Small intestine (tissue), 7 donors: ENCODE data around the gene CDH13. TPM values are rescaled to one million over a fixed set of nuclear protein-coding genes. Genes with fewer than 3 reads are reported as not detected.

ENCODE experiments used
- DNase-seq, 2 donors: peaks; one replicate each; pipeline versions ENCODE4 v3.0.0 to v3.0.0-alpha.2; 2013
- FAIRE-seq: peaks from 2 replicates; lab custom pipeline; 2012; peaks lifted over from hg19 to GRCh38; lab: Jason Lieb, UNC
- H3K27ac ChIP-seq, 3 donors: one replicate each; pipeline ENCODE4 v1.5.1; 2013; ENCODE audit warnings: low read length in 2 of 3, mild to moderate bottlenecking in 2 of 3, control low read depth in 1 of 3, inconsistent platforms in 1 of 3, low read depth in 1 of 3, moderate library complexity in 1 of 3
- H3K27me3 ChIP-seq, 3 donors: one replicate each; pipeline ENCODE4 v1.6.1; 2013; ENCODE audit warnings: low read length in 3 of 3, inconsistent platforms in 1 of 3; ENCODE audit not compliant: control insufficient read depth in 3 of 3, insufficient read depth in 3 of 3
- H3K36me3 ChIP-seq, 3 donors: one replicate each; pipeline ENCODE4 v1.6.1; 2013; ENCODE audit warnings: low read length in 3 of 3, inconsistent platforms in 1 of 3, low read depth in 1 of 3, mild to moderate bottlenecking in 1 of 3, moderate library complexity in 1 of 3; ENCODE audit not compliant: control insufficient read depth in 3 of 3, insufficient read depth in 2 of 3
- H3K4me1 ChIP-seq, 3 donors: one replicate each; pipeline ENCODE4 v1.6.1; 2013; ENCODE audit warnings: low read length in 2 of 3, inconsistent platforms in 1 of 3, low read depth in 1 of 3, mild to moderate bottlenecking in 1 of 3, moderate library complexity in 1 of 3; ENCODE audit not compliant: control insufficient read depth in 3 of 3, insufficient read depth in 2 of 3
- H3K4me3 ChIP-seq, 3 donors: one replicate each; pipeline ENCODE4 v1.5.1; 2013; ENCODE audit warnings: low read length in 3 of 3, control low read depth in 1 of 3, inconsistent platforms in 1 of 3, low read depth in 1 of 3, mild to moderate bottlenecking in 1 of 3, moderate library complexity in 1 of 3
- H3K9me3 ChIP-seq, 2 donors: one replicate each; pipeline ENCODE4 v1.6.1; 2013; ENCODE audit warnings: low read depth in 1 of 2, low read length in 1 of 2; ENCODE audit not compliant: control insufficient read depth in 2 of 2, insufficient read depth in 1 of 2
- WGBS, 3 donors: extraction: QIAGEN DNeasy Blood & Tissue Kit; methylation state at CpG; one replicate each; pipeline ENCODE4 v1.1.7; 2013; 5-methylcytosine and 5-hydroxymethylcytosine counted together
- polyA plus RNA-seq, 4 donors: library from polyadenylated mRNA; stranded (reverse) in 3 of 4; unstranded in 1 of 4; fragments of 200-250 nt in 3 of 4; fragments of 120-200 nt in 1 of 4; gene quantifications; one replicate each; pipeline versions ENCODE4 v1.2.1 to v1.2.3, GENCODE V29; 2013
- donor health status: healthy with polysubstance abuse.
- donor health status: control.
- donor health status: control.
- donor health status: Bipolar disorder and iron deficiency.
- donor health status: healthy.

CDH13 gene
- polyA plus RNA-seq, 4 donors: 0.27 to 15.0 (median 2.9) TPM; not detected in 1

DNA sequence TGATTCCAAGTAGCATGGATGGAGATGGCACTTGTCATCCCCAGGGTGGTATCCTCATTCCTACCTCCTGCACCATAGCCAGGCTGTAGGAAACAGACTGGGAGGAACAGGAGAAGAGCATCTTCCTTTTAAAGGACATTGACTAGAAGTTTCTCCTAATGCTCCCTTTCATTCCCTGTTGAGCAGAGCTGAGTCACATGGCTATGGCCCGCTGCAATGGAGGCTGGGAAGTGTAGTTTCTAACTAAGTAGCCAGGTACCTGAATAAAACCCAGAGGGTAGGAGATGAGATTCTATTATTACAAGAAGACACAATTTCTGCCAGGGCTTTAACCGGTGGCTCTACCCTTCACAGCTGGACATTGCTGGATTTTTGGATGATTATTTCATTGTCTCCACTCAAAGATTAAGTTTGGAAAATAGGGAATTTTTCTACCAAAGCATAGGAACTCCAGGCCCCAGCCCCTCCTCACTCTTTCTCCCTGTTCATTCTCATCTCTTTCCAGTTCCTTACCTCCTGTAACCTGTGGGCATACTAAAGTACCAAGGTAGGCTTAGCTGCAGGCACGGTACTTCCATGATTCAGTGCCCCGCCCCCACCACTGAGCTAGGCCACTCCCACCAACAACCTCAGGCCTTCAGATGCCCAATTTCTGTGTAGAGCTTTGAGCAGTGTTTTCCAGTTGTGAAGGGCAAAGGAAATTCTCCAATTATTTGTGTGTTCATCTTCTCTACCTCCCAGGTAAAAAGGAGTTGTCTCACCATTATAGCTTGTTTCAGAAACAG, 378.3 kb downstream of the CDH13 start:
- H3K4me3 ChIP-seq: no peak overlapping the region
- H3K9me3 ChIP-seq: no peaks in the 10 kb centered on the region
- H3K27ac ChIP-seq: no peak overlapping the region
- H3K4me1 ChIP-seq: peaks cover 0 to 6% (median 0%) of the 10 kb centered on the region in 3 donors
- H3K27me3 ChIP-seq: no peaks in the 10 kb centered on the region
- H3K36me3 ChIP-seq: no peaks in the 10 kb centered on the region
- DNase-seq (no peak), FAIRE-seq (no peak)
- 70 to 77% (median 76%) methylated on average over 4 of the region's 4 CpGs for WGBS, 3 donors

DNA sequence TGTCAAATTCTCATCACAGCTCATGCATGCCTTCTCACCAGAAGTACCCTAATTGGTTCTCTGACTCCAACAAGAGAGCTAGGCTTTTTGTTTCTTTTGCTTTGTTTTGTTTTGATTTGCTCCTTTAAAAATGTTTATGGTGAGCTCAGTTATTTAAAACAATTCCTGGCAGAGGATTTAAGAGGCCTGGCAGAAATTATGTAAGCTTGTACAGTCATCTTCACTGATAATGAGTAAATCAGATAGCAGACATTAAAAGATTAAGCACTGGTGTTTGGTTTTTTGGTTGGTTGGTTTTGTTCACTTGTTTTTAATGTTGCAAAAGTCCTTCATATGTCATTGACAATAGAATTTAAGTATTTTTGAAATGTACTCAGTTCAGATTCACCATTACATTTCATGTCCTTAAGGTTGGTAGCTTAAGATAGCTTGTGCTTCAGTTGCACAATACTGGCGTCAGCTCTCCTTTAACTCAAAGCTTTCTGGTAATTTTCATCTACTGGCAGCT, 378.9 kb downstream of the CDH13 start:
- H3K27ac ChIP-seq: no peak overlapping the region
- H3K4me1 ChIP-seq: peaks cover 0 to 6% (median 0%) of the 10 kb centered on the region in 3 donors
- DNase-seq (no peak), FAIRE-seq (no peak)
- WGBS, 3 donors: 84 to 90% (median 88%) methylated on average over 1 of the region's 1 CpG
- no peak overlapping the region for H3K4me3 ChIP-seq
- no peaks in the 10 kb centered on the region for H3K36me3 ChIP-seq
- H3K27me3 ChIP-seq: no peaks in the 10 kb centered on the region
- no peaks in the 10 kb centered on the region for H3K9me3 ChIP-seq

DNA sequence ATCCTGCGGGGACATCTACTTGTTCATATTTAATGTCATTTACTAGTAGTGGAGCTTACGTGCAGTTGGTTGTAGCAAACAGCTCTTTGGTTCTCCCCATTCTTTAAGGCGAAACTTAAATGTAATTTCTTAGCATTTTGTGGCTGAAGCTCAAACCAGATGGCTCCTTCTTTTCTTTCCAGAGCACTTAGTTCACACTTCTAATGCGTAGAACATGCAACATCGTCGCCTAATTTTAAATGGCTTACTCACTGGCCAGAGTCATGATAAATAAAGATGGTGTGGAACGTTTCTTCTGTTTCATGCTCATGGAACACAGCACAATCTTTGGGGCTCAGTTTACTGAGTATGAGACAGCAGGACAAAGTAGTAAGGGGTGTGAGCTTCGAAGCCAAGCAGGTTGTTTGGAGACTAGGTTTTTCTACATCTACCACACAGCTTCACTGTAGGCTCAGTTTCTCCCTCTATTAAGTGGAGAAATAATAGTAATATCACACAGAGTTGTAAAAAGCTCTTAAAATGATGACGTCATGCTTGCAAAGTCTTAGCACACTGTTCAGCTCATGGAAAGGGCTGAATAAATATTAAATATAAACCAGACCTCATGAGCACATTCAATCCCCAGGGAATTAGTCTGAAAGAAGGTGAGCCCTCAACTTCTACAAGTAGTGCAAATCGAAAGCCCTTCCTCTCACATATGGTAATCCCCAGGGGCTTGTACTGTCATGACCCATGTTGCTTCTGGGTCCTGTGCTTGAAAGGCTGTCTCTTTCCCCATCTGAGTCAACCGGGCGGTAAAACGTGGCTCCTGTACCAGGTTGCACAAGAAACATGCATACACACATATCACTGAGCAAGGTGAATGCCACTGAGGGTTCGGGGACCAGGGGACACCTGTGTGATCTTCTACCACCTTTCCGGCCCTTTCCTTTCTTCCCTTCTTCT, 384.3 kb downstream of the CDH13 start:
- FAIRE-seq (no peak), DNase-seq (no peak)
- Histone ChIP-seq H3K4me1 (no peaks in the 10 kb centered on the region), H3K27ac (no peak overlapping the region), H3K4me3 (no peak overlapping the region), H3K36me3 (no peaks in the 10 kb centered on the region), H3K9me3 (no peaks in the 10 kb centered on the region), H3K27me3 (no peaks in the 10 kb centered on the region)
- 84 to 91% (median 88%) methylated on average over 15 of the region's 15 CpGs for WGBS, 3 donors

DNA sequence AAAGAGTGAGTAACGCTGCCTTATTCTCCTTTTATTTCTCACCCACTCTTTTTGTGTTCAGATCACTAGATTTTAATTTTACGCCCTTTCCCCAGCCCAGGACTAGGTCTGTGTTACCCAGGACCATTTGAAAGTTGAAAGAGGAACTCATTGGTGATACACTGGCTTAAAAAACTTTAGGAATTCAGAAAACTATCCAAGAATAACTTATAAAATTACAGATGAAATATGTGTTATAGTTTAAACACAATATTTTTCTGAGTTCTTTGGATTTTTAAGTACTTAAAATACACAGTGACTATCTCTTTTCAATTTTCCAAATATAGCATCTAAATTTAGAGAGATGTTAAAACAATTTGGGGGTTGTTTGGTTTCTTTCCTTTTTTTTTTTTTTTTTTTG, 385.2 kb downstream of the CDH13 start:
- 86 to 94% (median 87%) methylated on average over 2 of the region's 2 CpGs for WGBS, 3 donors
- DNase-seq (no peak), FAIRE-seq (no peak)
- Histone ChIP-seq H3K4me3 (no peak overlapping the region), H3K9me3 (no peaks in the 10 kb centered on the region), H3K27ac (no peak overlapping the region), H3K4me1 (no peaks in the 10 kb centered on the region), H3K36me3 (no peaks in the 10 kb centered on the region), H3K27me3 (no peaks in the 10 kb centered on the region)

DNA sequence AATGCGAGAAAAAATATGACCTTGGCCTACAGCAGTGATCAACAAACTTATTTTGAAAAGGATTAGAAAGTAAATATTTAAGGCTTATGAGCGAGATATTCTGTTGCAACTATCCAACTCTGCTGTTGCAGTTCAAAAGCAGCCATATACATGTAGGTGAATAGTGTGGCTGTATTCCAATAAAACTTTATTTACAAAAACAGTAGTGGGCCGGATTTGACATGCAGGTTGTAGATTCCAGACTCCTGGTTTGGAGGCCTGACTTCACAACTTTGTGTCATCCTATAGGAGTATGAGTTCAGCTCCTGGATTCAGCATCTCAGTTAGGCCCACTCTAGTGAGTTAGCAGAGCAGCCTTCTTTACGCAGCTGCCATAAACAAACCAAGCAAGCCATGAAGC, 386.3 kb downstream of the CDH13 start:
- no peaks in the 10 kb centered on the region for H3K27me3 ChIP-seq
- no peaks in the 10 kb centered on the region for H3K9me3 ChIP-seq
- WGBS, 3 donors: 86 to 94% (median 91%) methylated on average over 4 of the region's 4 CpGs
- no peaks in the 10 kb centered on the region for H3K36me3 ChIP-seq
- H3K27ac ChIP-seq: no peak overlapping the region
- FAIRE-seq (no peak), DNase-seq (no peak)
- H3K4me1 ChIP-seq: no peaks in the 10 kb centered on the region
- no peak overlapping the region for H3K4me3 ChIP-seq

DNA sequence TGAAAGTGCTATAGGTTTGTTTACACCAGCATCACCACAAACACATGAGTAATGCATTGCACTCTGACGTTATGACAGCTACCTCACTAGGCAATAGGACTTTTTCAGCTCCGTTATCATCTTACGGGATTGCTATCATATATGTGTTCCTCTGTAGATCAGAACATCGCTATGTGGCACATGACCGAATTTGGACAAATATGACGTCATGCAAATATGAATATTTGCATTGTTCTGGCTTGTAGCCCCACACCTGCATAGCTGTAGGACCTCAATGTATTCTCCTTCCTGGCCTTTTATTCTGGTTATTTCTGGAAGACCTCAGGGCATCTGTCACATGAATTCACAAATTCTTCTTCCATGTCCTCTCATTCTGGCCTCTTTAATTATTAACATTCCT, 393.2 kb downstream of the CDH13 start:
- Histone ChIP-seq H3K27ac (no peak overlapping the region), H3K4me3 (no peak overlapping the region), H3K9me3 (peaks cover 0 to 3% of the 10 kb centered on the region in 2 donors), H3K4me1 (no peaks in the 10 kb centered on the region), H3K36me3 (no peaks in the 10 kb centered on the region), H3K27me3 (no peaks in the 10 kb centered on the region)
- DNase-seq: no peak
- WGBS, 3 donors: 91 to 95% (median 93%) methylated on average over 6 of the region's 6 CpGs
- no peak for FAIRE-seq

DNA sequence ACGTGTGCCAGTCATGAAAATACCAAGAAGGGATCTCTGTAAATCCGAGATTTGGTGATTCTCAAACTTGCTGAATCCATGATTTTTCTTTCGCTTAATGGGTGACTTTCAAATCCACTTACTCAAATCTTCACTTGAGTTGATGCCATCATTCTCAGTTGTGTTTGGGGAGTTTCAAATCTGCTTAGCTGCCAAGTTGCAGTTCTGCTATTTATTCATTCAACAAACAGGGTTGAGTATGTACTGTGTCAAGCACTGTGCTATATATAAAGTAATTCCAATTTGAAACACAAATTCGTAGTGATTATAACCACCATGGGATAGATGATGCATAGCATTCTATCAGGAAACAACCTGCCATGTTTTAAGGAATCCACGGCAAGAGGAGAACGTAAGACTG, 394.3 kb downstream of the CDH13 start:
- Histone ChIP-seq H3K27me3 (no peaks in the 10 kb centered on the region), H3K9me3 (peaks cover 0 to 3% of the 10 kb centered on the region in 2 donors), H3K4me1 (no peaks in the 10 kb centered on the region), H3K27ac (no peak overlapping the region), H3K36me3 (no peaks in the 10 kb centered on the region), H3K4me3 (no peak overlapping the region)
- FAIRE-seq (no peak), DNase-seq (no peak)
- 84 to 91% (median 85%) methylated on average over 6 of the region's 6 CpGs for WGBS, 3 donors

DNA sequence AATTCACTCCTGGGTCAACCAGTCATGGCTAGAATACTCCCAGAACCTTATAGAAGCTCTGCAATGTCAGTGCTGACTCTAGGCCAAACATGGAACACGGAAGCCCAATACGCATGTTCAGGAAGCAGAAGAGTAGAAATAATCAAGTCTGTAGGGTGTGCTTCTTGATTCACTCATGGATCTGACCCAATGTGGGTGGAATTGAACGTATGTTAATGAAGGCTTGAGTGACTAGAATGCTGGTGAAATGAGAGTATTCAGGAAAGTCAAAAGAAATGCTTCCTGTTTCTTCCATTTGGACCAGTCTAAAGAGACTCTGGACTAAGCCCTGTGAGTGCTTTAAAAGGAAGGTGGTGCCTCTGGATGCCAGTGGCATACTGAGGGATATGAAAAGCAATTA, 395.0 kb downstream of the CDH13 start:
- H3K9me3 ChIP-seq: peaks cover 0 to 3% of the 10 kb centered on the region in 2 donors
- no peak for DNase-seq
- no peak overlapping the region for H3K4me3 ChIP-seq
- H3K36me3 ChIP-seq: no peaks in the 10 kb centered on the region
- H3K27ac ChIP-seq: no peak overlapping the region
- H3K4me1 ChIP-seq: no peaks in the 10 kb centered on the region
- no peak for FAIRE-seq
- no peaks in the 10 kb centered on the region for H3K27me3 ChIP-seq
- WGBS, 3 donors: 75 to 96% (median 93%) methylated on average over 3 of the region's 3 CpGs
